Brain pericyte (primary cell): Measurements from ENCODE around the gene RFTN1.
A peak's percentile ranks its signal among the peaks of the same experiment; 100 is the strongest.

Experiments
- DNase-seq: peaks from one replicate; pipeline ENCODE4 v3.0.0-alpha.2; 2012; ENCODE audit warnings: low read depth, low spot score

RFTN1 gene

GRCh38 chr3:16304061-16305010 is 209.2 kb downstream of the RFTN1 start:
- no peak for DNase-seq

- no peak for DNase-seq
Observed at GRCh38 chr3:16303037-16303575, 210.4 kb downstream of the RFTN1 start.

DNA sequence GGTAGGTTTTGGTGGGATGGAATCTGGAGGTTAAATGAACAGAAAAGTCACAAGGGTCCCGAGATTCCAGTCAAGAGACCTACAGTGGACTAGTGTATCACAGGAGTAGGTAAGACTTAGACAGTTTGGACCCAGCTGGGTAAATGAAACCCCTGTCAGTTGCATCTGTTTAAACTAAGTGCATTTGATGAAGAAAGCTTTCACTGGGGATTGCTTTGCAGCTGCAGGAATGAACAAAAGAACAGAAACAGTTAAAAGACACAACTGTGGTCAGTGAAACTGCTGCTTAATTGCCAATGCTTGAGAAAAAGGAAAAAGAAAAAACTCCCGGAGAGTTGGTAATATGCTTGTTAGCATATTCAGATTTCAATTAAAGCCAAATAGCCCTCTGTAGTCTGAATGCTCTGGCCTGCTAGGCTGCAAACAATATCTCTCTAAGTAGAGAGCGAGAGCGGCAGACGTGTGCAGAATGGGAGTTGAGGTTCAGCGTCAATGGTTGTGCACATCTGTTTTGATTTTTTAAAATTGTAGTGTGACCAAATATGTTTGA is 211.3 kb downstream of the RFTN1 start:
- DNase-seq = no peak

DNA sequence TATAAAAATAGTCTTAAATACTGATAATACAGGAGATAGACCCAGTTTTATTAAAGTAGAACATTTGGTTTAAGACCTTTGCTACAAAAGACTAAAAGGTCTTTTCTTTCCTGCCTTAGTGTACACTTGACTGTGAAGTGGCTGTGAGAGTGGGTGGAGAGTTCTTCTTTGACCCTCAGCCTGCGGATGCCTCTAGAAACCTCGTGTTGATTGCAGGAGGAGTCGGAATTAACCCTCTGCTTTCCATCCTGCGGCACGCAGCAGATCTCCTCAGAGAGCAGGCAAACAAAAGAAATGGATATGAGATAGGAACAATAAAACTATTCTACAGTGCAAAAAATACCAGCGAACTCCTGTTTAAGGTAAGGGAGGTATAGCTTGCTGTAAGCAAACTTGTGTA is 212.0 kb downstream of the RFTN1 start:
- DNase-seq = no peak

- DNase-seq = no peak
Observed at GRCh38 chr3:16300881-16301359, 212.6 kb downstream of the RFTN1 start.

DNA sequence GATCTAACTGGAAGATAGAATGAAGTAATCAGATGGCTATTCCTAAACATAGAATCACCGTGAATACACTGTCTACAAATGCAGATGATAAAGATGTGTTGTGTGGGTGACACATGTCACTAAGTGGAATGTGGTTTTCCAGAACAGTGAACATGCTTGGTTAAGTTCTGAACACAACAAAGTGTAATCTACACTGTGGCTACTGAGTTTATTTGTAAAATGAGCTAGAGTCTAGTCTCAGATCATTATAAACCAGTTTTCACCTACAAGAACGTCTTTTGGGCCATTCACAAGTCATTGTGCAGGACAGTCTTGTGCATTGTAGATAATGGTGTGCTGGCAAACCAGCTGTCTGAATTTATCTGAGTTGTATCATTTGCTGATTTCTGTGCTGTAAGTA is 213.2 kb downstream of the RFTN1 start:
- DNase-seq = no peak

GRCh38 chr3:16299746-16300145 is 213.8 kb downstream of the RFTN1 start:
- no peak for DNase-seq

DNA sequence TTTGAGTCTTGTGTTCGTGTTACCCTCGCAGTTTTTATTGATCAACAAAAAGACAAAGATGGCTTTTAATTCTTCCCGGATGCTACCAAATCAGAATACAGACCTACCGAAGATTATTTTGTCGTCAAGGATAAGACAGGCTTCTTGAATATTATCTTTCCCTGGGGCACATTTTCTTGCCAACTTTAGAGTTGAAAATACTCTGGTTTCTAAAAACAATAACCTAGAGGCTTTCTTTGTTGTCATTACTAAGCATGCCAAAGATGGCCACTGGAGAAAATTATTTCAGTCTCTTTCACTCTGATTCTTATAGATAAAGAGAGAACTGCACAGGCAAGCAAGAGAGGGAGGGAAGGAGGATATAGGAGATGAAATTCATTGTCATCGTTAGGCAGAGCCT is 214.6 kb downstream of the RFTN1 start:
- no peak for DNase-seq

- DNase-seq = no peak
Observed at GRCh38 chr3:16297997-16298885, 215.3 kb downstream of the RFTN1 start.

- no peak for DNase-seq
Observed at GRCh38 chr3:16295298-16295890, 218.1 kb downstream of the RFTN1 start.

- no peak for DNase-seq
Observed at GRCh38 chr3:16294844-16295243, 218.7 kb downstream of the RFTN1 start.

DNA sequence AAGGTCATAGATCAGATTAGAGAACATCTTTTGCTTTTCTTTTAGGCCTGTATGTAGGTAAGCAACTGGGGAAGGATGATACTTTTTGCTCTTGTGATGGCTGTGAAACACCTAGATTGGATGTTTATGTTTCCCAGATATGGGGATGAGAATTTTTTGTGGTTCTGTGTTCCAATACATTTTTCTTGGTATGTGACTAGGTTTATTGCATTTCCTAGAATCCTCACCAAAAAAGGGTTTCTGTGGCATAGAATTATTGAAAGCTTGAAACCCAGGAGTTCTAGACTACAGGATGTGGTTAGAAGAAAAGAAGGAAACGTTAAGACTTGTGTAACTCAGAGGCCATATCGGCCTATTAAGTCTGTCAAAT is 222.7 kb downstream of the RFTN1 start:
- no peak for DNase-seq

DNA sequence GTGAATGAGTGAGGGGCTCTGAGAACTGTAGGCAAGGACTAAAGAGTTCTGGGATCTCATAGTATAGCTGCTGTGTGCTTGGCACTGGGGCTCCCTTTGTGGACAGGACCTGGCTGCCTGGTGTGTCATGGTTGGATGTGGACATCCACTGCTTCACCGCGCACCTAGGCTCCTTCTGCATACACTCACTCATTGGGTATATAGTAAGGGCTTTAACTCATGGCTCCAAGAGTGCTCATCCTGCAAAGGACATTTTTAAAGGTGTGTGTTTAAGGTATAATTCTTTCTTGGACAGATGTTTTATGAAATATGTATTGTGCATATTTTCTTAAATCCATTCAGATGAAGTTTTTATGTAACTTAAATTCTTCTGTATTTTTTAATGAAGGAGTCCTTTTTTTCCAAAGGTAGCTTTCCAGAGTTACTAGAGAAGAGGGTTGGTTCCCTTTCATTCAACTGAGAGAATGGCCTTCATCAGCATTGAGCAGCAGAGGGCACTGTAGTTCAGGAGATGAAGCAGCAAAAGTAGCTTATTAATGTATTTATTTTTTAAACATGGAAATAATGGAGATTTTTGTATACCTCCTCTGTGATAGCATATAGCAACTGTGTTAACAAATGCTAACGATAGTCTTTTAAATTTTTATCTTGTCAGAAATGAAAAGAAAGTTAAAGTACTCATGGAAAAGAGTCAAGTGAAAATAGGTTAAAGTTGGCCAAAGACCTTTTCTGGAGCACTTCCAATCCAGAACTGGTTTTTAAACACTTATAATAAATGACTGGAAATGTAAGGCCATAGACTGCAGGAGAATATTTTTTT is 223.3 kb downstream of the RFTN1 start:
- DNase-seq = peak; percentile 18

- DNase-seq = no peak
Observed at GRCh38 chr3:16289144-16289889, 224.2 kb downstream of the RFTN1 start.

GRCh38 chr3:16288664-16289063 is 224.8 kb downstream of the RFTN1 start:
- DNase-seq = no peak

DNA sequence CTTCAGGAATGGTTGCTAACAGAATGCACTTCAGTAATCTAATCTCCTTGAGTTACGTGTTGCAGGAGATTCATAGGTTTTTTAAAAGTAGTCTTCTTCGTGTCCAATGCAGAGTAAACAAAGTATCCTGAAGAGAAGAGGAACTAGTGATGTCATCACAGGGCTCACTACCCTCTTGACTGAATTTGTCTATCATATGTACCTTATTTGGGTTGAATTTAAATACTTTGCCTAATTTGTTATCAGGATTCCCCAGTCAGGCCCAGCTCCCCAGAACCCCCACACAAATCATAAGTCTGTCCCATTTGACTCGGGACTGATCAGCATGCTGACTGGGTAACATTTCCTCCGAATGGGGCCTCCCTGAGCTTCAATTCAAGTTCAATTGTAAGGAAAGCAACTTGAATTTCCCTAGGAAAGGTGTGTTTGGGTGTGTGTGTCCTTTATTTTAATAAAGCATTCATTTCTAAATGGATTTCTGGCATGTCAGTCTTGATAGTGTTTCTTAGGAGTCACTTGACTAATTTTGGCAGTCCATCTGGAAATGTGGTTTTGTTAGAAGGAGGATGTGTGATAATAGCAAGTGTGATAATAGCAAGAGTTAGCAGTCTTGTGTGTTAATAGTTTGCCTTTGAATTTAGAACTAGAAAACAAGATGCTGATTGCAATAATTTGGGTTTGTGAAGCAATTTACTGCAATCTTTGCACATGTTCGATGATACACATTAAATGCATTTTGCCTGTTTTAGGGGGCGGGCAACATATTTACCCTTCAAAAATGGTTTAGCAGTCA is 226.6 kb downstream of the RFTN1 start:
- no peak for DNase-seq

DNA sequence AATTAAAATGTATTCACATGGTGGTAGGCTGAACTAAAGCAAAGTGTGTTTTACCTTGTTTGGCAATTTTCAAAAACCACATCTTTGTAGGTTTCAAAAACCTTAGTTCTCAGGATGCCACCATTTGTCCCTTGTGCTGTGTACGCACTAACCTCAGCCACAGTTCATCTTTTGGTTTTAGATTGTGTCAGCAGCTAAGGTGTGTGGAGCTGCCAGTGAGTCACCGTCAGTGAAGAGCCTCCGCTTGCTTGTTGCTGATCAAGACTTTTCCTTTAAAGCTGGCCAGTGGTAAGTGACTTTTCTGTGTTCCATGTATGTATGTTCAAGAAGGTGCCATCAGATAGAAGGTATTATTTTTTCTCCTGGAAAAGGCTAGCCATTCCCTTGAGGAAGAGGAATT is 227.3 kb downstream of the RFTN1 start:
- DNase-seq = no peak

DNA sequence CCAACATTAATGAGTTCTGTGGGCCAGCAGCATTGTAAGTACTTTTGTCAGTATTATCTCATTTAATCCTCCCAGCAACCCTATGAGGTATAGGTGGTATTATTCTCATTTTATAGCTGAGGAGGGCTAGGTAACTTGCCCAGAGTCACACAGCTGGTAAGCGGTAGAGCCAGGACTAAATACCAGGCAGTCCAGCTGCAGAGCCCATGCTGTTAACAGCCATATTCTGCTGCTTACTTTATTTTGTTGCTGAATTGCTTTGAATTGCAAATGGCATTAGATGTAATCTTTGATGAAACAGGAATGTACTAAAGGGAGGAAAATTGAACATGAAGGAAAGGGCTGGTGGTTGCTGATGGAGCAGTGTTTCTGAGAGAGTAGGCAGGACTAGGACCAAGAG is 228.9 kb downstream of the RFTN1 start:
- DNase-seq = no peak

DNA sequence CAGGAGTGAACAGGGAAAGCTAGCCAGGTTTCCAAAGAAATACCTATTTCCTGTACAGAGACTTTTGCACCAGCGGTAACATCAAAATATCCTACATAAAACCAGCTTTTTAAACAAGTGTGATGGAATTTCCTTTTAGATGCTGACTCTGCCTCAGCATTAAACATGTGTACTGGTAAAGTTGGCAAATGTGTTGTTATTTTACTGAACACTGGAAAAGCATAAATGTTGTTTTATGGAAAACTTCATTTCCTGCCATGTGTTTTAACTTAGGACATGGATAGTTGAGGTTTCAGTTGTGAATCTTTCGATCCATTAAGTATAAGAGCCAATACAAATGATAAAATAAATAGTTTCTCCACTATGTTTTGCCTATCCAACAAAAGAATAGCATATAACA is 232.8 kb downstream of the RFTN1 start:
- peak; percentile 47 for DNase-seq
